Ascending aorta (tissue), 2 donors: ENCODE data around the gene AAK1. TPM values are rescaled to one million over a fixed set of nuclear protein-coding genes. Genes with fewer than 3 reads are reported as not detected.

Source experiments
- DNase-seq, 2 donors: peaks; one replicate each; pipeline ENCODE4 v3.0.0-alpha.2; 2019; ENCODE audit warnings: low spot score in 2 of 2
- H3K27ac ChIP-seq, 2 donors: fragments of 200-600 bp; sonication (generic); one replicate each; pipeline ENCODE4 v1.5.1; 2016 to 2017; ENCODE audit warnings: mild to moderate bottlenecking in 1 of 2
- H3K27me3 ChIP-seq: fragments of 200-600 bp; sonication (generic); one replicate; pipeline ENCODE4 v1.5.1; 2017
- H3K36me3 ChIP-seq, 2 donors: fragments of 200-600 bp; sonication (generic); one replicate each; pipeline ENCODE4 v1.5.1; 2016
- H3K4me1 ChIP-seq, 2 donors: fragments of 200-600 bp; sonication (generic); one replicate each; pipeline ENCODE4 v1.5.1; 2016 to 2017; ENCODE audit warnings: mild to moderate bottlenecking in 1 of 2
- H3K4me3 ChIP-seq, 2 donors: fragments of 200-600 bp; sonication (generic); one replicate each; pipeline ENCODE4 v1.5.1; 2016 to 2017; ENCODE audit warnings: mild to moderate bottlenecking in 1 of 2
- H3K9me3 ChIP-seq, 2 donors: fragments of 200-600 bp; sonication (generic); one replicate each; pipeline ENCODE4 v1.5.1; 2016
- CTCF ChIP-seq, 3 experiments: fragments of 200-600 bp in 2 of 3; fragments of 450-650 bp in 1 of 3; sonication (generic) in 2 of 3; IDR thresholded peaks; one replicate each; pipeline ENCODE4 v1.5.1; 2016 to 2019; ENCODE audit warnings: antibody characterized with exemption in 3 of 3, mild to moderate bottlenecking in 1 of 3, moderate library complexity in 1 of 3
- intact Hi-C: fragments of 100-400 bp; cut with DNase I; formaldehyde crosslinking; loops from one replicate; pipeline ENCODE4 v1.15.1; 2023
- total RNA-seq: library from RNA; depleted of rRNA; stranded (reverse); fragments of >200 nt; gene quantifications from one replicate; pipeline ENCODE4 v1.1.0, GENCODE V29; 2016

AAK1 gene
- total RNA-seq, 1 donor from 2014 or later = 53.4 TPM

DNA sequence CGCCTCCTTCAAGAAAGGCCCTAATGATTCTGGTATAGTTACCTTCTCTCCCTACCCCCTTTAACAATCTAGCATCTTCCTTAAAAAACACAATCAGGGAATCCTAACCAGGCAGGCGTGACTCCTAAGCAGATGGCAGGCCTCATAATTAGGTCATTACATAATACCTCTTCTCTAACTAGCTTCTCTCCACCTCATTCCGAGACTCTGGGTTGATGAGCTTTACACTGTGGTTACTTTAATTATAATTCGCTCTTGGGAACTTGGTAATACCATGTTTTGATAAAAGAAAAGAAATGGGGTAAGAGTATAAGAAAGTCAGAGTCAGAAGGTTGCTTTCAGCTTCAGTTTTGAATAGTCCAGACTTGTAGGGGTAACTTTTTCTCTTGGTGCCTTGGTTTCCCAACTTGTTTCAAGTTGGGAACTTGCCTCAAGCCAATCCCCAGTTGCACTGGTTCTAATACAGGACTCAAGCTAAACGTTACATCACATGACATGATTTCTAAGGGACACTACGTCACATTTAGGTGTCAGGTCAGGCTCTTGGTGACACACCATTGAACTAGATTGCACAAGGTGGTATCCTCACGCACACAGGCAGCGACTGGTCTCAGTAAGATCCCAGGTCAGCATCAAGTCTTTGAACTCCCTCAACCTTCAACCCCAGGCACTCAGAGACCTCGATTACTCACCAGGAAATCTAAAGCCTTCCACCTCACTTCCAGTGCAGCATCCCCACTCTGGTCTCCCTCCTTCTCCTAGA lies 59.2 kb downstream of the AAK1 start:
- no peak overlapping the region for H3K27ac ChIP-seq
- no peak for TF ChIP-seq CTCF (IDR thresholded peaks at IDR 0.05)

DNA sequence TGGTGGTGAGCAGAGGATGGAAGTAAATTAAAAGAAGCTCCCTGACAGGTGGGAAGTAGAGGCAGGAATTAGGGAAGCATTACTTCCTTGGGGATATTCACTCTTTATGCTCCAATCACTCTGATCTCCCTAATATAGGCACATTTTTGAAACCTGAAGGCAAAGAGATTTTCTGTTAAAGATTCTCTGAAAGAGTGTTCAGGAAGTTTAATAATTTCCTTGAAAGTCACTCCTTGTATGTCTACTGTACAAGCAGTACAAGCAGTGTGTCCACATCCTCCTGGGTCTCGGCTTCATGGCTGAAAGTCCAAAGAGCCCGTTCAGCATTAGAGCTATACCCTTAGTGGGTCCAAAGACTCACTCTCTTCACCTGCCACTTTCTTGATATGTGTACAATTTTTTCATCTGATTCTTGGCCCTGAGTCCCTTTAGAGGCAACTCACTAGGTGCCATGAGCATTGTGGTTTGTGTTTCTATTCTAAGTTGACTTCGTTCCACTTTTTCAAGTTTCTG lies 60.2 kb downstream of the AAK1 start:
- no peak for TF ChIP-seq CTCF (IDR thresholded peaks at IDR 0.05)
- H3K9me3 ChIP-seq = no peaks in the 10 kb centered on the region
- peaks cover 0 to 9% of the 10 kb centered on the region in 2 donors for H3K4me1 ChIP-seq
- no peak overlapping the region for H3K27ac ChIP-seq
- H3K36me3 ChIP-seq = no peaks in the 10 kb centered on the region
- intact Hi-C loops = no loop called here
- no peak for DNase-seq
- no peaks in the 10 kb centered on the region for H3K27me3 ChIP-seq
- no peak overlapping the region for H3K4me3 ChIP-seq

More for the DNA sequence above, 59.2 kb downstream of the AAK1 start:
- no peak for DNase-seq
- Histone ChIP-seq H3K9me3 (no peaks in the 10 kb centered on the region), H3K27me3 (no peaks in the 10 kb centered on the region), H3K36me3 (no peaks in the 10 kb centered on the region), H3K4me3 (no peak overlapping the region), H3K4me1 (peaks cover 0 to 9% of the 10 kb centered on the region in 2 donors)
- intact Hi-C loops = no loop called here

- Histone ChIP-seq H3K27ac (peak overlapping the region; percentile 2 to 14), H3K4me3 (no peak overlapping the region), H3K4me1 (peaks cover 0 to 9% of the 10 kb centered on the region in 2 donors), H3K9me3 (no peaks in the 10 kb centered on the region), H3K36me3 (no peaks in the 10 kb centered on the region), H3K27me3 (no peaks in the 10 kb centered on the region)
- TF ChIP-seq CTCF (IDR thresholded peaks at IDR 0.05) = no peak
- intact Hi-C loops = no loop called here
- no peak for DNase-seq
Measured at GRCh38 chr2:69582582-69583176, 60.9 kb downstream of the AAK1 start.

DNA sequence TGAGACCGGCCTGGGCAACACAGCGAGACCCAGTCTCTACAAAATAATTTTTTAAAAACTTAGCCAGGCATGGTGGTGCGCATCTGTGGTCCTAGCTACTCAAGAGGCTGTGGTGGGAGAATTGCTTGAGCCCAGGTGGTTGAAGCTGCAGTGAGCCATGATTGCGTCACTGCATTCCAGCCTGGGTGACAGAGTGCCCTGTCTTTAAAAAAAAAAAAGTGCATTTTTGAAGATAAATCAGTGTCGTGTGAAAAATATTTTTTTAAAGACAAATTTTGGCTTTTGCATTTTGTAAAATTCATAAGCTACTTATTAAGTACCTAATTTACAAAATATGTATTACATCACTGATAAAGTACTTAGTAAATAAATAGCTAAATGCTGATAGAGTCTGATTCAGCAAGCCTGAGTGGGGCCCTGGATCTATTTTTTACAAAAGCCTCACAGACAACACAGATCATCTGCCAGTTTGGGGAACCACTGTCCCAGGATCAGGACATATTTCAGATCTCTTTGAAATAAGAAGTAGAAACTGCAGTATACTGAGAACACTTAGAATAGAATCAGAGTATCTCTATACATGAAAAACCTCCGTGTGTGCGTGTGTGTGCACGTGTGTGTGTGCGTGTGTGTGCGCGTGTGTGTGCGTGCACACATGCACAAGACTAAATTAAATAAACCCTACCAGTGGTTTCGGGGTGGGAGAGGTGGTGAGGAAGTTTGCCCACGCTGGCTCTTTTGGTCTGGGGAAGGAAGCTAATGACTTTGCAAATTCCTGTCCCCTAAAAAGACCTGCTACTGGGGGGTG lies 61.6 kb downstream of the AAK1 start:
- Histone ChIP-seq H3K9me3 (no peaks in the 10 kb centered on the region), H3K4me3 (no peak overlapping the region), H3K4me1 (peaks cover 0 to 9% of the 10 kb centered on the region in 2 donors), H3K36me3 (no peaks in the 10 kb centered on the region), H3K27ac (peak overlapping the region in 1 of 2 donors; percentile 2), H3K27me3 (no peaks in the 10 kb centered on the region)
- no peak for DNase-seq
- intact Hi-C loops = no loop called here
- no peak for TF ChIP-seq CTCF (IDR thresholded peaks at IDR 0.05)

DNA sequence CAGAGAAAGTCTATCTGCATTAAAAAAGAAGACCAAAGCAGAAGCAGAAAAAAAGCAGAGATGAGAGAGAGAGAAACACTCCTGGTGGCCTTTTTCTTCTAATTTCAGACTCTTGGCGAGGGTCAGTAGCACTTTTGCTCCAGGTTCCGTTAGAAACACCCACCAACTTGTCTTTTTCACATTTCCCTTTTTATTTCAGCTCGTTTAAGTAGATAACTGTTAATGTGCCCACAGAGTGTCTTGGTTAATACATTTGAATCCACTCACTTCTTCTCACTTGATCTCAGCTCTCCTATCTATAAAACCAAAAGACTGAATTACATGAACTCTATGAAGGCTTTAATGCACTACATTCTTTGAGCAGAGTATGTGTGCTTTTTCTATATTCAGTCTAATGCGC lies 63.1 kb downstream of the AAK1 start:
- H3K27me3 ChIP-seq = no peaks in the 10 kb centered on the region
- H3K4me3 ChIP-seq = no peak overlapping the region
- intact Hi-C loops = no loop called here
- H3K36me3 ChIP-seq = no peaks in the 10 kb centered on the region
- H3K27ac ChIP-seq = no peak overlapping the region
- peaks cover 0 to 9% of the 10 kb centered on the region in 2 donors for H3K4me1 ChIP-seq
- H3K9me3 ChIP-seq = no peaks in the 10 kb centered on the region
- DNase-seq = no peak
- TF ChIP-seq CTCF (IDR thresholded peaks at IDR 0.05) = no peak
